ENCODE measurements around the gene TMEM121B.

The TMEM121B gene

DNA sequence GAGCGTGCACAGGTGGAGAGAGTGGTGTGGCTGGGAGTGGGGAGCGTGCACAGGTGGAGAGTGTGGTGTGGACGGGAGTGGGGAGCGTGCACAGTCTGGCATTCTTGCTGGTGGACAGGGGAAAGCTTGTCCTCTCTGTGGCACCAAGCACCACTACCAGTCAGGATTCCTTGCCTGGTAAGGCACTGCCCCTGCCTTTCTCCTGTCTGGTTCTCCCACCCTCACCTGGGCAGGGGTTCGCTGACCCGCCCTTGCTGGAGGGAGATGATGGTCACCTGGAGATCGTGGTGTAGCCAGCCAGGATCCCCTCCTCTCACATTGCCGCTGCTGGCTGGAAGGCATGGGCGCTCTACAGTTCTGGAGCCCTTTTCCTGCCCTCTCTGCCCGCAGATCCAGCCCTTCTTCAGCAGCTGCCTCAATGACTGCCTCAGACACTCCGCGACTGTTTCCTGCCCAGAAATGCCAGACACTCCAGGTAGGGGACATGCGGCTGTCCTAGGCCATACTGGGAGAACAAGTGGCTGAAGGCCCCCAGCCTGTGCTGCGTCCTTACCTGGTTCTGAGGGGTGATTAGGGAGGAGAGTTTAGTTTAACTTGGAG, 16.7 kb downstream of the TMEM121B start:
- no peak for DNase-seq
- no peak overlapping the region for H3K4me3 ChIP-seq (ENCODE audit: low read depth, low read length)
- no peak overlapping the region for H3K27ac ChIP-seq
- H3K36me3 ChIP-seq (replicated peaks), result peaks cover 44% of the 10 kb centered on the region
- no peaks in the 10 kb centered on the region for H3K27me3 ChIP-seq (replicated peaks)
- in situ Hi-C loops (cut with HindIII; ENCODE audit: low pct_ligation_motif_present, low sequenced_read_pairs), result no loop called here
- TF ChIP-seq, protein P1, sequence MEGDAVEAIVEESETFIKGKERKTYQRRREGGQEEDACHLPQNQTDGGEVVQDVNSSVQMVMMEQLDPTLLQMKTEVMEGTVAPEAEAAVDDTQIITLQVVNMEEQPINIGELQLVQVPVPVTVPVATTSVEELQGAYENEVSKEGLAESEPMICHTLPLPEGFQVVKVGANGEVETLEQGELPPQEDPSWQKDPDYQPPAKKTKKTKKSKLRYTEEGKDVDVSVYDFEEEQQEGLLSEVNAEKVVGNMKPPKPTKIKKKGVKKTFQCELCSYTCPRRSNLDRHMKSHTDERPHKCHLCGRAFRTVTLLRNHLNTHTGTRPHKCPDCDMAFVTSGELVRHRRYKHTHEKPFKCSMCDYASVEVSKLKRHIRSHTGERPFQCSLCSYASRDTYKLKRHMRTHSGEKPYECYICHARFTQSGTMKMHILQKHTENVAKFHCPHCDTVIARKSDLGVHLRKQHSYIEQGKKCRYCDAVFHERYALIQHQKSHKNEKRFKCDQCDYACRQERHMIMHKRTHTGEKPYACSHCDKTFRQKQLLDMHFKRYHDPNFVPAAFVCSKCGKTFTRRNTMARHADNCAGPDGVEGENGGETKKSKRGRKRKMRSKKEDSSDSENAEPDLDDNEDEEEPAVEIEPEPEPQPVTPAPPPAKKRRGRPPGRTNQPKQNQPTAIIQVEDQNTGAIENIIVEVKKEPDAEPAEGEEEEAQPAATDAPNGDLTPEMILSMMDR (IDR thresholded peaks at IDR 0.05; ENCODE audit: low read depth, low read length, missing control alignments), result no peak

DNA sequence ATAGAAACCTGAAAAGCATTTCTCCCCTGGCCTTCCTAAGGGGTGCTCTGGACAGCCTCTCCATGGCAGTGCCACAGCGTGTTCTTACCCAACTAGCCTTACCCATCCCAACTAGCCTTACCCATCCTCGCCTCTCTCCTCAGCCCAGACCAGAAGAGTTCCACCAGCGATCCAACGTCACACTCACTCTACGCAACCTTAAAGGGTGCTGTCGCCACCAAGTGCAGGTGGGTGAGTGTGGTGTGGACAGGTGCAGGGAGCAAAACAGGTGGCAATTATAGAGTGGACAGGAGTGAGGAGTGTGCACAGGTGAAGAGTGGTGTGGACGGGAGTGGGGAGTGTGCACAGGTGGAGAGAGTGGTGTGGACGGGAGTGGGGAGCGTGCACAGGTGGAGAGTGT, 17.8 kb downstream of the TMEM121B start:
- DNase-seq, result no peak
- in situ Hi-C loops (cut with HindIII; ENCODE audit: low pct_ligation_motif_present, low sequenced_read_pairs), result no loop called here
- Histone ChIP-seq H3K36me3 (replicated peaks) (peaks cover 38% of the 10 kb centered on the region), H3K27me3 (replicated peaks) (no peaks in the 10 kb centered on the region), H3K27ac (no peak overlapping the region), H3K4me3 (ENCODE audit: low read depth, low read length) (no peak overlapping the region)
- TF ChIP-seq, protein P1 (IDR thresholded peaks at IDR 0.05; ENCODE audit: low read depth, low read length, missing control alignments), result no peak

DNA sequence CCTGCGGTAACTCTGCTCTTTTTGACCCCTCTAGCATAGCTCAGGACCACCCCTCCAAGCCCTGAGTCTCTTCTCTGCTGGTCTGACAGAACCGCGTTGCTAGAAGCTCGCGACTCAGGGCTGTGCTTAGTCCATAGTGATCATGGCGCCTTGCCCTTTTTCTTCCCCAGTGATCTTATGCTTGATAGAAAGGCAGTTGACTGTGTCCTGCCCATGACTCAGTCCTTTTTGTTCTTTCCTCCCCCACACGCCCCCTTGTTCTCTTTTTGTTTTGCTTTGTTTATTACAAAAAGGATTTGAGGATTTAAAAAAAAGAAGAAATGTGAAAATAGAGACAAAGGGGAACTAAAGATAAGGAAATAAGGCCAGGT, 18.9 kb downstream of the TMEM121B start:
- TF ChIP-seq, protein P1 (IDR thresholded peaks at IDR 0.05; ENCODE audit: low read depth, low read length, missing control alignments), result no peak
- Histone ChIP-seq H3K27ac (no peak overlapping the region), H3K36me3 (replicated peaks) (peaks cover 36% of the 10 kb centered on the region), H3K27me3 (replicated peaks) (no peaks in the 10 kb centered on the region), H3K4me3 (ENCODE audit: low read depth, low read length) (no peak overlapping the region)
- no peak for DNase-seq
- in situ Hi-C loops (cut with HindIII; ENCODE audit: low pct_ligation_motif_present, low sequenced_read_pairs), result no loop called here

DNA sequence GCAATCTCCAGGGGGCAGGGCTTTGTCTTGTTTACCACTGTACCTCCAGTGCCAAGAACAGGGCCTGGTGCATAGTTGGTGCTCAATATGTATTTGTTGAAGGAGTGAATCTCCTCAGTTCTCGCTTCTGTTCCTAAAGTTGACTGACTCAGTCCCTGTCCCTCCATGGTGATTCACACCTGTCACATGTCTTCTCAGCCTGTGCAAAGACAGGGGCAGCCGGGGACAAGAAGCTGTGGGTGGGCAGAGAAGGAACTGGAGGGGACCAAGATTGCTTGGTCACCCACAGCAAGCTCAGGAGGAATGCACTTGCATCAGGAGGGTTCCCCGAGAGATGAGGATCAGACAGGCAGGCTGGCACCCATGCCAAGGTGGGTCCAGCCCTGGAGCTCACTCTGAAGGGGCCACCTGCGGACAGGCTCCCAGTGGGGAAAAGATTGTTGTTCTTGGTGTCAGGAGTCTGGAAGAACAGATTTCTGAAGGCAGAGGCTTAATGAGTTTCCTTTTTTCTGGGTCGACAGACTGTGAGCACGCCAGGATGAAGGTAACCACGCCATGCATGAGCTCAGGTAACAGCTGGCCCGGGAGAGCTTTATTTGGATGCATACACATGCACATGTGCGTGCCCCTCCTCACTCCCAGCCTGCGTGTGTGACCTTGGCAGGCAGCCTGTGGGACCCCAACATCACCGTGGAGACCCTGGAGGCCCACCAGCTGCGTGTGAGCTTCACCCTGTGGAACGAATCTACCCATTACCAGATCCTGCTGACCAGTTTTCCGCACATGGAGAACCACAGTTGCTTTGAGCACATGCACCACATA, 19.5 kb downstream of the TMEM121B start:
- H3K36me3 ChIP-seq (replicated peaks), result peaks cover 36% of the 10 kb centered on the region
- TF ChIP-seq, protein P1 (IDR thresholded peaks at IDR 0.05; ENCODE audit: low read depth, low read length, missing control alignments), result no peak

DNA sequence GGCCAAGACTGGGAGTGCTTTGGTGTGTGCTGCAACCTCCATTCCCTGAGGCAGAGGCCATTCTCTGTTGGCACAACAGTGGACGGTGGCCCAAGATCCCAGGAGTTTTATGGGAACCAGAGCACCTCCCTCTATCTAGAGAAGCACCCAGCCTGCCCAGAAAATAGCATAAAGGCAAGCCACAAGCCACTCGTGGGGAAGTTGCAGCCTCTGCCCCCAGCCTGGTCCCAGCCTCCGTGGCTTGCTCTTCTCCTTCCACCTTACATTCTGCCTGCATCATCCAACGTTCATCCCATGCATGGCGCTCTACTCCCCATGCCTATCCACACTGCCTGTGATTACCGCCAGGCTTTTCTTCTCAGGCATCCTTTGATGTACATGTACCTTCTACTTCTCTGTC, 20.5 kb downstream of the TMEM121B start:
- H3K4me3 ChIP-seq (ENCODE audit: low read depth, low read length), result no peak overlapping the region
- peaks cover 31% of the 10 kb centered on the region for H3K36me3 ChIP-seq (replicated peaks)
- no peak for DNase-seq
- no peak overlapping the region for H3K27ac ChIP-seq
- TF ChIP-seq, protein P1 (IDR thresholded peaks at IDR 0.05; ENCODE audit: low read depth, low read length, missing control alignments), result no peak
- in situ Hi-C loops (cut with HindIII; ENCODE audit: low pct_ligation_motif_present, low sequenced_read_pairs), result no loop called here
- no peaks in the 10 kb centered on the region for H3K27me3 ChIP-seq (replicated peaks)

More for the DNA sequence above, 19.5 kb downstream of the TMEM121B start:
- Histone ChIP-seq H3K27me3 (replicated peaks) (no peaks in the 10 kb centered on the region), H3K27ac (no peak overlapping the region), H3K4me3 (ENCODE audit: low read depth, low read length) (no peak overlapping the region)
- in situ Hi-C loops (cut with HindIII; ENCODE audit: low pct_ligation_motif_present, low sequenced_read_pairs), result no loop called here
- no peak for DNase-seq

All from brain microvascular endothelial cell (primary cell).